GM19023 (cell line): ENCODE data around the gene STK32B.

Experiments used
- ATAC-seq: cut with Tn5 transposase; IDR thresholded peaks from one replicate; pipeline ENCODE4 v1.9.1; 2021; ENCODE audit warnings: mild to moderate bottlenecking, moderate library complexity; ENCODE audit not compliant: unreplicated experiment

Gene STK32B

DNA sequence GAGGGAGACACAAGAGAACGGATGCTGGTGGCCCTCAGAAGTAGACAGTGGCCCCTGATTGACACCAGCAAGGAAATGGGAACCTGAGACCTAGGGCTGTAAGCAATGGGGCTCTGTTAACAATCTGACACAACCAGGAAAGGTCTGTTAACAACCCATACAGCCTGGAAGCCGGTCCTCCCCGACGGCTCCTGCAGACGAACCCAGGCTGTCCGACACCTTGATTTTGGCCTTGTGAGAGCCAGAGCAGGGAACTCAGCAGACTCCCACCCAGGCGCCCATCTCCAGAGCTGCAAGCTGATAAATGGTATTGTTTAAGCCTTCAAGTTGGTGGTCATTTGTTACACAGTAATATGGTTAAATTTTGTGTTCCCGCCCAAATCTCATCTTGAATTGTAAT is 21.8 kb upstream of the STK32B start:
- ATAC-seq = no peak

GRCh38 chr4:5030221-5030620 is 21.1 kb upstream of the STK32B start:
- no peak for ATAC-seq

DNA sequence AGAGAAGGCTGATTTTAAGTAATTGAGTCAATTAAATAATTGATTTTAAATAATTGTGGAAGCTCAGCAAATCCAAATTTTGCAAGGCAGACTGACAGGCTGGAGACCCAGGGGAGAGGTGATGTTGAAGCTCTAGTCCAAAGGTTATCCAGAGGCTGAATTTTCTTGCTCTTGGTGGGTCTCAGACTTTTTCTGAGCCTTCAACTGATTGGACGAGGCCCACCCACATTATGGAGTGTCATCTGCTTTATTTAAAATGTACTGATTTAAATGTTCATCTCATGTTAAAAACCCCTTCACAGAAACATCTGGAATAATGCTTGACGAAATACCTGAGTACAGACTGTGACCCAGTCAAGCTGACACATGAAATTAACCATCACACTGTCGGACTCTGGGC is 20.4 kb upstream of the STK32B start:
- no peak for ATAC-seq

DNA sequence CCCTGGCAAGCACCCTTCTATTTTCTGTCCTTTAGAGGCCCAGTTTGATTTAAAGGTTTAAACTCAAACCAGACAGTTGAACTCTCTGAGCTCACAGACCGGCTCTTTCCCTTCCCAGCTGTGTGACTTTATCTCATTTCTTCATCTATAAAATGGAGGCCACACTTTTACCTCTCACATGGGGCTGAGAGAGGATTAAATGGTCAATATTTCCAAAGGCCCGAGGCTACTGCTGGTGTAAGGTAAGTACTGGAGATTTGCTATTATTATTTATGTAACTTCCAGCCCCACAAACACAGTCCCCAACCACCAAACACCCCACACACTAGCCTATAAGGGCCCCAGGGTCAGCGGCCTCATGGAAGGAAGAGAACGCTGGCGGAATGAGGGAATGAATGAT is 18.5 kb upstream of the STK32B start:
- ATAC-seq = no peak

GRCh38 chr4:5033281-5033841 is 17.9 kb upstream of the STK32B start:
- peak; percentile 51 for ATAC-seq

- no peak for ATAC-seq
These were observed 17.1 kb upstream of the STK32B start for GRCh38 chr4:5034206-5034605.

GRCh38 chr4:5036239-5036638 is 15.0 kb upstream of the STK32B start:
- ATAC-seq = no peak

DNA sequence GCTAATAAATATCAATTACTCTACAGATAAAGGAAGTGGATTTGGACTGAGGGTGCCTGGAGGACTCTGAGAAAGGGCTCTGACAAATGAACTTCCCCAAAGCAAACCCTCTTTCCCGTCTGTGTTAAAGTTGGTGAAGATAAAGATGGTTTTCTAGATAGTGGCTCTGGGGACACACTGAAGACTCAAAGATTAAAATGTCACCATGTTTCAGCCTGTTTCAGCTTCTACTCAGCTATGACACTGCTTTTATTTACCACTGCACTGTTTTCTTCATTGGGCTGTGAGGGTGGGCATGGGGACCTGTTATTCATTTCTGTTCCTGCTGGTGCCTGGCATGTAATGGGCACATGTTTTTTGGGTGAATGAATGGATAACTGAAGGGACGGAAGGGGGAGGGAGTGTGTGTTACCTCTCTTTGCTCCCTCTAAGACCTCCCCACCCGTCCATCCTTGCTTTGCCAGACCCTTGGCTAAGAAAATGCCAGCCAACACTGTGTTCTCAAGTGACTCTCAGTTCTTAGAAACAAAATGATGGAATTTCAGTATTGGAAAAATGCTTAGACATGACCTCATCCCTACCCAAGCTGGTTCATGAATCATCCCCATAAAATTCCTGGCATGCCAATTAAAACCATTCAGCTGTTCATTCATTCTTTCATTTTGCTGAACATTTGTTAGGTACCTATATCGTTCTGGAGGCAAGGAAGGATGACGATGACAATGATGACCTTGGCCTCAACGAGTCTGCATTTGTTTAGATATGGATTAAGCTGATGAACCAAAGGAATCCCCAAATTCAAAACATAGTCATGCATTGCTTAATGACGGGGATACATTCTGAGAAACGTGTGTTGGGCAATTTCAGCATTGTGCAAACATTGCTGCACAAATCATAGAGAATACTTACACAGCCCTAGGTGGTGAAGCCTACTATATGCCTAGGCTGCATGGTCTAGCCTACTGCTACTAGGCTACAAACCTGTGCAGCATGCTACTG is 13.4 kb upstream of the STK32B start:
- no peak for ATAC-seq

DNA sequence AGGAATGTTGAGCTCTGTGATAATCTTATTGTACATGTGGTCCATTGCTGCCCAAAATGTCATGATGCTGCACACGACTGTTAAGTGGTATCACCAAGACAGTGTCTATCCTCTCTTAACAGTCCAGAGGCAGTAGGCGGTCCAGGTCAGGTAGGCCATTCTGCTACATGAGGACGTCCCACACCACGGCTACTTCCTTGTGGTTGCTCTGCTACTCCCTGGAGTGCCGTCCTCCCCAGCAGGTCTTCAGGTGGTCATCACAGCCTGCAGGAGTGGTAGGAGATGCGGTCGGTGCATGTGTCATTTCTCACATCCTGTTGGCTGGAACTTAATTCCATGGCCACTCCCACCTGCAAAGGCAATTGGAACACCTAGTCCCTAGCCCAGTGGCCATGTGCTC is 11.5 kb upstream of the STK32B start:
- no peak for ATAC-seq

DNA sequence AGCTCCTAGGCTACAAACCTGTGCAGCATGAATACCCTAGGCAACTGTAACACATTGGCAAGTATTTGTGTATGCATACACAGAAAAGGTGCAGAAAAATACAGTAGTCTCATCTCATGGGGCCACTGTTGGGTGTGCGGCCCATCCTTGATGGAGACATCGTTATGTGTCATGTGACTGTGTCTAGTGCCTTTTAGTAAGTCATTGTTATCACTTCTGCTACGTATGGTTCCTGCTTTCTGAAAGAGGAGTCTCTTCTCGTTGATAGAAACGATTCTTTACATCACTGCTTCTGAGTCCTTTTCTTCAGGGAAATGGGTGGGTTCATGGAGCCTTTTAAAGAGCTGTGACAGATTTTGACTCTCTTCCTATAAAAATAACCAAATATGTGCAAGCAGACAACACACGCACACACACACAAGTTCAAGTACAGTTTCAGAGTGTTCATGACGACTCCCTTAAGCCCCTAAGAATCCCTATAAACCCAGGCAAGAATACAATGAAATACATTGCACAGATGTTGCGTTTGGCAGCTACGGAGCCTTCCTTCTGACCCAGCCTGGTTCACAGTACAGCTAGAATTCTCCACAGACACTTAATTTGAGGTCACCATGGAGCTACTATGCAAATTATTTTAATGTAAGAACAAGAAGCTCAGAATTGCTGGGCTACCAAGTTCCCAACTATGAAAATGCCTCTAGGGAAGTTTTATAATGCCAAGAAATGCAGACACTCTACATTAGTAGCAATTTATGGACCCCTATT is 10.2 kb upstream of the STK32B start:
- no peak for ATAC-seq

DNA sequence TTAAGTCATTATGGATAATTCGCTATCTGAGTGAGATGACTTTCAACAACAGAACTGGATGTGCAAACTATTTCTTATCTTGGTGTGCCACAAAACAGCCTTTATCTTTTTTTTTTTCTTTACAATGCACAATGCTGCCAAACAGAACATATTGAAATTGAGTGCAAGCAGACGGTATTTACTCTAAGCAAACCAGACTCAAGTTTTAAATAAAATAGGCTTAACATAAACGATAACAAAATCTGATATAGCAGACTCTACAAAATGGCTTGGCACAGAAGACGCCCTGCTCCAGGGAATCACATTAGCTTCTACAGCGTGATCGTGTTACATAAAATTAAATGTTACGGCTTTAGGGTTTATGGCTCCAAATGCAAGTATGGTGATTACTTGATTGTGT is 9.6 kb upstream of the STK32B start:
- ATAC-seq = no peak

- no peak for ATAC-seq
These were observed 7.7 kb upstream of the STK32B start for GRCh38 chr4:5043579-5043978.

- ATAC-seq = no peak
These were observed 6.9 kb upstream of the STK32B start for GRCh38 chr4:5044341-5044740.

DNA sequence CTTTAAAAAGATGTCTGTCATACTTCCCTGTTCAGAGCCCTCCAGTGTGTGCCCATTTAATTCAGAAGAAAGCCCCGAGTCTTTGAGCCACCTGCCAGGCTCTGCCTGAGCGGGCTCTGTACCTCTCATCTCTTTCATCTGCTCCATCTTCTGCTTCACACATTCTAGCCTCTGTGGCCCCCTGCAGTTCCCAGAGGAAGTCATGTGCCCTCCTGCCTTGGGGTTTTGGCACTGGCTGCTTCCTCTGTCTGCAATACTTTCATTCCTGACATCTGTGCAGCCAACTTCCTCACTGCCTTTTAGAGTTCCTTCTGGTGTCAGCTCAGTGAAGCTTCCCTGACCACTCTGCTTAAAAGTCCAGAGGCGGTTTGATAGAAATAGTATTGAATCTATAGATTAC is 6.2 kb upstream of the STK32B start:
- ATAC-seq = no peak

GRCh38 chr4:5048721-5049120 is 2.6 kb upstream of the STK32B start:
- ATAC-seq = no peak

- no peak for ATAC-seq
These were observed 581 bp upstream of the STK32B start for GRCh38 chr4:5050520-5051277.

- ATAC-seq = no peak
These were observed 973 bp downstream of the STK32B start for GRCh38 chr4:5052204-5052702.

- no peak for ATAC-seq
These were observed 1.6 kb downstream of the STK32B start for GRCh38 chr4:5052726-5053425.

- ATAC-seq = no peak
These were observed 3.3 kb downstream of the STK32B start for GRCh38 chr4:5054532-5054931.

GRCh38 chr4:5055411-5055810 is 4.1 kb downstream of the STK32B start:
- no peak for ATAC-seq
